Peyer's patch (tissue), 4 donors: ENCODE data around the gene TMEM229B. TPM values are rescaled to one million over a fixed set of nuclear protein-coding genes. Genes with fewer than 3 reads are reported as not detected.

Experiments used
- DNase-seq, 3 donors: peaks; one replicate each; pipeline ENCODE4 v3.0.0-alpha.2; 2017 to 2019
- H3K27ac ChIP-seq, 4 donors: fragments of 200-600 bp; sonication (generic); one replicate each; pipeline ENCODE4 v1.5.1; 2016 to 2019
- H3K27me3 ChIP-seq, 2 donors: fragments of 200-600 bp; sonication (generic); one replicate each; pipeline ENCODE4 v1.5.1; 2019
- H3K36me3 ChIP-seq, 3 donors: fragments of 200-600 bp; sonication (generic); one replicate each; pipeline ENCODE4 v1.5.1; 2016 to 2019
- H3K4me1 ChIP-seq, 4 donors: fragments of 200-600 bp; sonication (generic); one replicate each; pipeline ENCODE4 v1.5.1; 2016 to 2019
- H3K4me3 ChIP-seq, 4 donors: fragments of 200-600 bp; sonication (generic); 1 replicate in 3 of 4; 2 replicates in 1 of 4; pipeline ENCODE4 v1.5.1; 2016 to 2019; ENCODE audit warnings: mild to moderate bottlenecking in 1 of 4
- H3K9me3 ChIP-seq, 4 donors: fragments of 200-600 bp; sonication (generic); one replicate each; pipeline ENCODE4 v1.5.1; 2016 to 2019; ENCODE audit warnings: mild to moderate bottlenecking in 1 of 4
- CTCF ChIP-seq, 6 experiments: fragments of 450-650 bp in 4 of 6; fragments of 200-600 bp in 2 of 6; sonication (generic) in 1 of 6; IDR thresholded peaks; one replicate each; pipeline ENCODE4 v1.5.1; 2017 to 2019; ENCODE audit warnings: antibody characterized with exemption in 6 of 6, mild to moderate bottlenecking in 3 of 6, moderate library complexity in 1 of 6
- POLR2A ChIP-seq, 2 donors: fragments of 450-650 bp; IDR thresholded peaks; one replicate each; pipeline ENCODE4 v1.5.1; 2017; ENCODE audit warnings: antibody characterized with exemption in 2 of 2, mild to moderate bottlenecking in 2 of 2, moderate library complexity in 2 of 2
- total RNA-seq, 4 donors: library from RNA; depleted of rRNA; stranded (reverse); fragments of >200 nt; gene quantifications; one replicate each; pipeline ENCODE4 v1.1.0, GENCODE V29; 2016

The TMEM229B gene
- total RNA-seq, 4 donors from 2014 or later: 8.3 to 39.7 (median 31.7) TPM

GRCh38 chr14:67478800-67479084 is 9.8 kb downstream of the TMEM229B start:
- DNase-seq: no peak
- TF ChIP-seq POLR2A (IDR thresholded peaks at IDR 0.05): no peak
- no peak for TF ChIP-seq CTCF (IDR thresholded peaks at IDR 0.05)
- peak overlapping the region in 3 of 4 donors; percentile 1 to 83 (median 50) for H3K27ac ChIP-seq
- no peaks in the 10 kb centered on the region for H3K9me3 ChIP-seq
- no peaks in the 10 kb centered on the region for H3K27me3 ChIP-seq
- H3K4me3 ChIP-seq: no peak overlapping the region
- peaks cover 0 to 15% (median 2%) of the 10 kb centered on the region in 4 donors for H3K4me1 ChIP-seq
- H3K36me3 ChIP-seq: peaks cover 0 to 12% (median 0%) of the 10 kb centered on the region in 3 donors

- Histone ChIP-seq H3K4me1 (peaks cover 0 to 10% (median 2%) of the 10 kb centered on the region in 4 donors), H3K27me3 (no peaks in the 10 kb centered on the region), H3K9me3 (no peaks in the 10 kb centered on the region), H3K27ac (peak overlapping the region in 3 of 4 donors; percentile 1 to 83 (median 57)), H3K4me3 (no peak overlapping the region), H3K36me3 (peaks cover 0 to 13% (median 0%) of the 10 kb centered on the region in 3 donors)
- DNase-seq: no peak
- no peak for TF ChIP-seq POLR2A (IDR thresholded peaks at IDR 0.05)
- TF ChIP-seq CTCF (IDR thresholded peaks at IDR 0.05): no peak
Observed at GRCh38 chr14:67477926-67478799, 10.4 kb downstream of the TMEM229B start.

- TF ChIP-seq CTCF (IDR thresholded peaks at IDR 0.05): no peak
- TF ChIP-seq POLR2A (IDR thresholded peaks at IDR 0.05): no peak
- no peak for DNase-seq
- peaks cover 0 to 4% (median 1%) of the 10 kb centered on the region in 4 donors for H3K4me1 ChIP-seq
Observed at GRCh38 chr14:67474366-67474765, 14.2 kb downstream of the TMEM229B start.

GRCh38 chr14:67473290-67474082 is 15.0 kb downstream of the TMEM229B start:
- H3K9me3 ChIP-seq: no peaks in the 10 kb centered on the region
- peaks cover 0 to 11% (median under 1%) of the 10 kb centered on the region in 4 donors for H3K4me1 ChIP-seq
- no peak for TF ChIP-seq POLR2A (IDR thresholded peaks at IDR 0.05)
- TF ChIP-seq CTCF (IDR thresholded peaks at IDR 0.05): no peak
- H3K27ac ChIP-seq: no peak overlapping the region
- peaks cover 0 to 13% (median 0%) of the 10 kb centered on the region in 3 donors for H3K36me3 ChIP-seq
- H3K4me3 ChIP-seq: no peak overlapping the region
- DNase-seq: no peak
- no peaks in the 10 kb centered on the region for H3K27me3 ChIP-seq

More at GRCh38 chr14:67474366-67474765, 14.2 kb downstream of the TMEM229B start:
- Histone ChIP-seq H3K4me3 (no peak overlapping the region), H3K27ac (no peak overlapping the region), H3K27me3 (no peaks in the 10 kb centered on the region), H3K36me3 (peaks cover 0 to 13% (median 0%) of the 10 kb centered on the region in 3 donors), H3K9me3 (no peaks in the 10 kb centered on the region)

- no peak overlapping the region for H3K27ac ChIP-seq
- peaks cover 0 to 13% (median 0%) of the 10 kb centered on the region in 3 donors for H3K36me3 ChIP-seq
- no peaks in the 10 kb centered on the region for H3K27me3 ChIP-seq
- H3K9me3 ChIP-seq: no peaks in the 10 kb centered on the region
- H3K4me3 ChIP-seq: no peak overlapping the region
- no peak for DNase-seq
- no peak for TF ChIP-seq CTCF (IDR thresholded peaks at IDR 0.05)
- TF ChIP-seq POLR2A (IDR thresholded peaks at IDR 0.05): no peak
- peaks cover 0 to 19% (median 0%) of the 10 kb centered on the region in 4 donors for H3K4me1 ChIP-seq
Observed at GRCh38 chr14:67472726-67473125, 15.8 kb downstream of the TMEM229B start.
